Lower leg skin (tissue), 4 donors: ENCODE measurements around the gene FOXQ1. TPM values are rescaled to one million over a fixed set of nuclear protein-coding genes. Genes with fewer than 3 reads are reported as not detected.

Experiments used
- DNase-seq, 2 donors: peaks; one replicate each; pipeline ENCODE4 v3.0.0-alpha.2; 2019; ENCODE audit warnings: low spot score in 2 of 2
- H3K4me3 ChIP-seq: fragments of 200-600 bp; sonication (generic); 2 replicates; pipeline ENCODE4 v1.5.1; 2017; ENCODE audit warnings: mild to moderate bottlenecking, low read depth; ENCODE audit not compliant: poor library complexity, severe bottlenecking
- POLR2A ChIP-seq, 2 donors: fragments of 450-650 bp; IDR thresholded peaks; one replicate each; pipeline ENCODE4 v1.6.1; 2016 to 2017; ENCODE audit warnings: antibody characterized with exemption in 2 of 2, mild to moderate bottlenecking in 1 of 2, moderate library complexity in 1 of 2
- WGBS, 2 donors: methylation state at CpG; one replicate each; pipeline ENCODE4 v1.1.5; 2018; 5-methylcytosine and 5-hydroxymethylcytosine counted together
- intact Hi-C: fragments of 100-400 bp; cut with DNase I; formaldehyde crosslinking; loops from one replicate; pipeline ENCODE4 v1.15.0; 2023; ENCODE audit warnings: low total_unique reads
- total RNA-seq, 4 donors: library from RNA; depleted of rRNA; stranded (reverse); fragments of >200 nt; gene quantifications; one replicate each; pipeline ENCODE4 v1.1.0, GENCODE V29; 2016
- TF ChIP-seq, protein P1 (sequence below), 3 donors: fragments of 450-650 bp; IDR thresholded peaks; one replicate each; pipeline ENCODE4 v1.5.1; 2016; ENCODE audit warnings: antibody characterized with exemption in 3 of 3, mild to moderate bottlenecking in 3 of 3, moderate library complexity in 2 of 3

Gene FOXQ1
- total RNA-seq, 4 donors from 2014 or later: 54.1 to 117 (median 89.5) TPM

DNA sequence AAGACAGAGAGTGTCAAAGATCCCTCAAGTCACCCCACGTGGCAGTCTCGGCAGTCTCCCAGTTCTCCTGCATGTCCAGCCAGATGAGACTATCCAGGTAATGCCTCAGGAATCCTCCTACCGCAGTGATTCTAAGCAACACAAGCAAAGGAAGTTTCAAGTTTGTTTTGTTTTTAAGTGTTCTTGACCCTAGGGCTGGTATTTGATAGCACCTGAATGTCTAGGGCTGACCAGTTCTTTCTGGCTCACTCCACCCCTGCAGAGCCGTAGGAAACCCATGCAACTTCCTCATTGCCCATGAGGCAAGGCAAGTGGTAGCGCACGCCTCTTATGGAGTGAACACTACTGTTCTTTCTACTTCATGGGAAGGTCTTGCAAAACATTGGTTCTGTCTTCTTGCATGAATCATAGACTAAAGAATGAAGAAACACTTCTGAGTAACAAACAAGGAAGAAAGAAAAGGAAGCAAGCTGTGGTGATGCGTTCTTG, 24.8 kb upstream of the FOXQ1 start:
- TF ChIP-seq POLR2A (IDR thresholded peaks at IDR 0.05): no peak
- TF ChIP-seq, protein P1, sequence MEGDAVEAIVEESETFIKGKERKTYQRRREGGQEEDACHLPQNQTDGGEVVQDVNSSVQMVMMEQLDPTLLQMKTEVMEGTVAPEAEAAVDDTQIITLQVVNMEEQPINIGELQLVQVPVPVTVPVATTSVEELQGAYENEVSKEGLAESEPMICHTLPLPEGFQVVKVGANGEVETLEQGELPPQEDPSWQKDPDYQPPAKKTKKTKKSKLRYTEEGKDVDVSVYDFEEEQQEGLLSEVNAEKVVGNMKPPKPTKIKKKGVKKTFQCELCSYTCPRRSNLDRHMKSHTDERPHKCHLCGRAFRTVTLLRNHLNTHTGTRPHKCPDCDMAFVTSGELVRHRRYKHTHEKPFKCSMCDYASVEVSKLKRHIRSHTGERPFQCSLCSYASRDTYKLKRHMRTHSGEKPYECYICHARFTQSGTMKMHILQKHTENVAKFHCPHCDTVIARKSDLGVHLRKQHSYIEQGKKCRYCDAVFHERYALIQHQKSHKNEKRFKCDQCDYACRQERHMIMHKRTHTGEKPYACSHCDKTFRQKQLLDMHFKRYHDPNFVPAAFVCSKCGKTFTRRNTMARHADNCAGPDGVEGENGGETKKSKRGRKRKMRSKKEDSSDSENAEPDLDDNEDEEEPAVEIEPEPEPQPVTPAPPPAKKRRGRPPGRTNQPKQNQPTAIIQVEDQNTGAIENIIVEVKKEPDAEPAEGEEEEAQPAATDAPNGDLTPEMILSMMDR (IDR thresholded peaks at IDR 0.05): no peak
- WGBS, 2 donors: 68 to 87% methylated on average over 7 of the region's 7 CpGs
- no peak overlapping the region for H3K4me3 ChIP-seq
- intact Hi-C loops: no loop called here
- DNase-seq: no peak

DNA sequence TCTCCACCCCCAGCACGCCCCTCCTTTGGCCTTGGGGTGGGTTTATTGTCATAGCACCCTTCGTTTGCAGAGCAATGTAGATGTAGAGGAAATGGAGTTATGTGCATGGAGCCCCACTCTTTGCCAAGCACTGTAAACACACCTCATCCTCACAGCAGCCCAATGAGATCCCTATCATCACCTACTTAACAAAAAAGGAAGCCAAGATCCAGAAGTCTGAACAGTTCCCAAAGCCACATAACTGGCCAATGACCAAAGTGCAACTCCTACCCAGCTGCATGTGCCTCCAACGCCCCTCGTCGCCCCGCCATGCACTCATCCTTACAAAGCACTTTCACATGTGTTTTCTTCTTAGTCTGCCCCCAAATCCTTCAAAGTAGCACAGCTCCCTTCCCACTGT, 21.8 kb upstream of the FOXQ1 start:
- TF ChIP-seq, protein P1 (IDR thresholded peaks at IDR 0.05): no peak
- TF ChIP-seq POLR2A (IDR thresholded peaks at IDR 0.05): no peak
- no peak overlapping the region for H3K4me3 ChIP-seq
- WGBS, 2 donors: 81 to 84% methylated on average over 6 of the region's 6 CpGs
- no peak for DNase-seq
- intact Hi-C loops: no loop called here

DNA sequence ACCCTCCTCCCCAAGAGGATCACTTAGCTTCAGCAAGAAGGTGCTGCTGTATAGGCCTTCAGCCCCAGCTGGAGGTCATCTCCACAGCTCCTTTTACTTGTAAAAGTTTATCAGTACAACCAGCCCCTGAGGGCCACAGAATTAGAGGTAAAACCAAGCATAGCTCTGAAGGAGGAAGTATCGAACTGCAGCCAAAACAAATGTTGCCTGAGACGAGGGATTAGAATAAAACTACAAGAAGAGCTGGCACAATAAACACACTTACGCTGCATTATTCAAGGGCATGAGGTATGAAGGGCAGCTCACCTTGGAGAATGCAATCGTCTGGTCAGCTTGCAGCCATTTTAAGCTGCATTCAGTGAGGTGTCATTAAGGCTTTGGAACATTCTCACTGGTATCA, 21.1 kb upstream of the FOXQ1 start:
- no peak for TF ChIP-seq POLR2A (IDR thresholded peaks at IDR 0.05)
- TF ChIP-seq, protein P1 (IDR thresholded peaks at IDR 0.05): no peak
- whole genome bisulfite sequencing, 2 donors: 55 to 56% methylated on average over 4 of the region's 4 CpGs
- no peak for DNase-seq
- intact Hi-C loops: no loop called here
- H3K4me3 ChIP-seq: no peak overlapping the region

DNA sequence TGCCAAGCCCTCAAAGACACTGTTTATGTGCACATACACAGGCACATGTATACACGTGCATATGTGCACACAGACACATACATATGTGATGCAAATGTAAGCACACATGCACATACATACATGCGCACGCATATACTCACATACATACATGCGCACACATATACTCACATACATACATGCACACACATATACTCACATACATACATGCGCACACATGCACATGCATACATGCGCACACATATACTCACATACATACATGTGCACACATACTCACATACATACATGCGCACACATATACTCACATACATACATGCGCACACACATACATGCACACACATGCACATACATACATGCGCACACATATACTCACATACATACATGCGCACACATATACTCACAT, 20.5 kb upstream of the FOXQ1 start:
- TF ChIP-seq, protein P1 (IDR thresholded peaks at IDR 0.05): no peak
- TF ChIP-seq POLR2A (IDR thresholded peaks at IDR 0.05): no peak
- H3K4me3 ChIP-seq: no peak overlapping the region
- DNase-seq: no peak
- 77 to 90% methylated on average over 10 of the region's 10 CpGs for WGBS, 2 donors
- intact Hi-C loops: no loop called here

DNA sequence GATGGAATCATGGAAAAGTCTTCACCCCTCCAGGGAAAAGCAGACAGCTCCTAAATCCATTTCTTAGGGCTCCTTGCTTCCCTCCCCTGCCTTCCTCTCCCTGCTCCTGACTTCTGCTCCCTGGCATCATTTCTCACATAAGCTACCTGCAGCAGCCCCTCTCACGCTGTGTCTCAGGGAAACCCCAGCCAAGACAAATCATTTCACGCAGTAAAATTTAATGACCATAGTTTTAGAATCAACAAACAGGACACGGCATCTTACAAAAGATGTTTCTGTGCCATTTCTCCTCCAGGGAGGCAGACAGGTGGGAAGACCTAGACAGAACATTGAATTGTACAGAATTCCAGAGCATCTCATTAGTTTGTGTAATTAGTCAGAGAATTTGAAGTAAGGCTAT, 16.5 kb upstream of the FOXQ1 start:
- no peak for TF ChIP-seq POLR2A (IDR thresholded peaks at IDR 0.05)
- TF ChIP-seq, protein P1 (IDR thresholded peaks at IDR 0.05): no peak
- WGBS, 2 donors: 60 to 78% methylated on average over 3 of the region's 3 CpGs
- DNase-seq: no peak
- no peak overlapping the region for H3K4me3 ChIP-seq
- intact Hi-C loops: no loop called here

DNA sequence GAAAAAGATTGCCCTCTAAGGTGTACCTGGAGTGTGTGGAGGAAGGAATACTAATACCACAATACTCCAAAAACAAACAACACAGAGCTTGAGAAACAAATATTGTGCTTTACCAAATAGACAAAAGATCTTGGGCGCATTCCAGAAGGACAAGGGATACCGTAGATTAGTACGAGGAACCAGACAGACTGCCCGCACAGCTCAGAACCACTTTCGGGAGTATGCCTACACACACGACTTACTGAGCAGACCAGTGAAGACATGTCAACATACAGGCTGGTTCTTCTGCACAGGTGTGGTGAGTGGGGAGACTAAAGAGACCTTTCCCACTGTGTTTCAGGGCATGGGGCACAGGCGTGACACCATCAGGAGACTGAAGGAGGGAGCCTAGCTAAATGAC, 15.8 kb upstream of the FOXQ1 start:
- no peak overlapping the region for H3K4me3 ChIP-seq
- intact Hi-C loops: no loop called here
- no peak for DNase-seq
- TF ChIP-seq POLR2A (IDR thresholded peaks at IDR 0.05): no peak
- TF ChIP-seq, protein P1 (IDR thresholded peaks at IDR 0.05): no peak
- 47 to 57% methylated on average over 6 to 7 of the region's 7 CpGs for whole genome bisulfite sequencing, 2 donors
